ENCODE measurements around the gene KIF1A. TPM values are rescaled to one million over a fixed set of nuclear protein-coding genes. Genes with fewer than 3 reads are reported as not detected.
"Not testable (repeated sequence)": the region's sequence is repeated elsewhere in the genome, so short reads cannot be mapped to it uniquely, and the experiment has no call there.

Gene KIF1A
- total RNA-seq, 1 experiment from 2014 or later: 279 TPM

- TF ChIP-seq NFYB (CRISPR knock-in tag; conservative IDR thresholded peaks at IDR 0.05; ENCODE audit: low read depth) (no peak), ATF6 (CRISPR knock-in tag; IDR thresholded peaks at IDR 0.05) (no peak), E2F4 (CRISPR knock-in tag; IDR thresholded peaks at IDR 0.05; ENCODE audit: borderline replicate concordance, low read depth) (no peak), ZNF138 (CRISPR knock-in tag; conservative IDR thresholded peaks at IDR 0.05) (no peak), TP53 (CRISPR knock-in tag; IDR thresholded peaks at IDR 0.05) (no peak), CBFB (CRISPR knock-in tag; IDR thresholded peaks at IDR 0.05; ENCODE audit: low read depth) (no peak), ETV6 (CRISPR knock-in tag; IDR thresholded peaks at IDR 0.05) (no peak), CREM (CRISPR knock-in tag; IDR thresholded peaks at IDR 0.05) (no peak)
These were observed 38.4 kb downstream of the KIF1A start (continued) for GRCh38 chr2:240781471-240782220.

GRCh38 chr2:240780023-240780700 lies 39.9 kb downstream of the KIF1A start:
- no peaks in the 10 kb centered on the region for H3K4me1 Mint-ChIP-seq
- ChIA-PET POLR2A (no interaction called here), CTCF (interaction anchor here (0.5 to 0.8 kb wide), 2 partner anchors 135 to 516 kb away, joined by 3 read pairs; no protein-coding TSS in a partner anchor)
- H3K9me3 Mint-ChIP-seq: no peaks in the 10 kb centered on the region
- H3K36me3 Mint-ChIP-seq: peaks cover 14% of the 10 kb centered on the region
- DNase-seq (ENCODE audit: low spot score) (no peak), ATAC-seq (no peak)
- TF ChIP-seq RORB (CRISPR knock-in tag; IDR thresholded peaks at IDR 0.05) (no peak), ZNF281 (CRISPR knock-in tag; IDR thresholded peaks at IDR 0.05) (no peak), ETV6 (CRISPR knock-in tag; IDR thresholded peaks at IDR 0.05) (no peak), ATF2 (CRISPR knock-in tag; IDR thresholded peaks at IDR 0.05; ENCODE audit: borderline replicate concordance, low read depth) (no peak), TEAD4 (CRISPR knock-in tag; IDR thresholded peaks at IDR 0.05) (no peak), ZNF317 (CRISPR knock-in tag; IDR thresholded peaks at IDR 0.05; ENCODE audit: borderline replicate concordance, low read depth) (no peak), MXD4 (CRISPR knock-in tag; IDR thresholded peaks at IDR 0.05; ENCODE audit: borderline replicate concordance) (no peak)
- H3K27ac Mint-ChIP-seq: no peak overlapping the region
- no peaks in the 10 kb centered on the region for H3K27me3 Mint-ChIP-seq (ENCODE audit: low read depth)
- H3K4me3 Mint-ChIP-seq: no peak overlapping the region

GRCh38 chr2:240779250-240779832 lies 40.7 kb downstream of the KIF1A start:
- peaks cover 19% of the 10 kb centered on the region for H3K36me3 Mint-ChIP-seq
- H3K9me3 Mint-ChIP-seq; POLR2A ChIA-PET; H3K4me3 Mint-ChIP-seq; CTCF ChIA-PET; H3K27ac Mint-ChIP-seq; ATAC-seq; H3K4me1 Mint-ChIP-seq; H3K27me3 Mint-ChIP-seq (ENCODE audit: low read depth); DNase-seq (ENCODE audit: low spot score): not testable (repeated sequence)
